GM21717 (cell line): ENCODE measurements around the gene LPCAT1.
"Not testable (repeated sequence)": the region's sequence is repeated elsewhere in the genome, so short reads cannot be mapped to it uniquely, and the experiment has no call there.

Source experiments
- ATAC-seq: cut with Tn5 transposase; IDR thresholded peaks from one replicate; pipeline ENCODE4 v1.9.1; 2021; ENCODE audit warnings: mild to moderate bottlenecking, moderate library complexity; ENCODE audit not compliant: unreplicated experiment

LPCAT1 gene

DNA sequence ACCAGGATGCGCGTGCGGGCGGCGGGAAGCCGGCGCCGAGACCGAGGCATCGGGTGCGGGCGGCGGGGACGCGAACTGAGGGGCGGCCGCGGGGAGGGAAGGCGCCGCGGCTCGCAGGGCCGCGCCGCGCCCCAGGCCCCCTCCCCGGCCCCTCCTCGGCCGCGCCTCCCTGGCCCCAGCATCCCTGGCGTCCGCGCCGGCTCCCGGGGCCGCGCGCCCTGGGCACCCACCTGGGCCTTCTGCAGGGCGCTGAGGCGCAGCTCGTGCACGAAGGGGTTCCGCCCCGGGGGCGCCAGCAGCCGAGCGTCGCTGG, 324 bp downstream of the LPCAT1 start:
- ATAC-seq: peak; percentile 27

- ATAC-seq: no peak
Measured at GRCh38 chr5:1522601-1523479, 920 bp downstream of the LPCAT1 start.

DNA sequence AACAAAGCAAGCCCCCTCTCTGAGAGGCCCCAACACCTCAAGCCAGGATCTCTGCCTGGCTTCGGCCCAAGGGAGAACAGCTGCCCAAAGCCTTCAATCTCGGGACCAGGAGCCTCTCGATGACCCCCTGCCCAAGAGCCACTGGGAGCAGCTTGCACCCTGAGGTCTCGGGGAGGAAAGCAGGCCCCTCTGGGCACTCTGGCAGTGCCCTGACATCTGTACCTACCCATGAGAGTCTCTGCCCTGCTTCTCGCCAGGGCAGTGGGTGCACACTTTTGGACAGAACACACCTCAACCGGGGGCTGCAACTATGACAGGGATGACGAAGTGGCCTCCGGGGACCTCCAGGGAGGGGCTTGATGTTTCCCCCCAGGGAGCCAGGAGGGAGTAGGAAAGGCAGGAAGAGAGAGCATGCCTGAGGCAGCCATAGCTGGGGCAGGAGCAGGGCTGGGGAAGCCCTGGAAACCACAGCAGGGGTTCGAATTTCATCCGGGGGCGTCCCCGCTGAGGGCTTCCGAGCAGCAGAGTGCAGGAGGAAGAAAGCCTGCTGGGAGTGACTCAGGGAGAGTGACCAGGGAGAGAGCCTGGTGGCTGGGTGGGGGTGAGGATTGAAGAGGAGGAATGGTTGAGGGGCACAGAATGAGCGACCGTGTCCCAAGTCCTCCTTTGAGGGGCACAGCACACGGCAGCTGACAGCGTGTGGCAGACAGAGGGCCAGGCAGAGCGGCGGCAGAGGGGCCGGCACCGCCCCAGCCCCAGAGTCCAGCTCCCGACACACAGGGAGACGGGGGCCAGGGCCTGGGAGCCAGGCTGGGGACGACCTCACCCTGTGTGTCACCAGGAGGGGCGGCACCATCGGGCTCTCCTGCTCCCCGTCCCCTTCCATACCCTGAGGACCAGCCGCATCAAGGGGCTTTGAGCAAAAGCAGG, 1.8 kb downstream of the LPCAT1 start:
- ATAC-seq: no peak

- no peak for ATAC-seq
Measured at GRCh38 chr5:1520791-1521453, 2.8 kb downstream of the LPCAT1 start.

DNA sequence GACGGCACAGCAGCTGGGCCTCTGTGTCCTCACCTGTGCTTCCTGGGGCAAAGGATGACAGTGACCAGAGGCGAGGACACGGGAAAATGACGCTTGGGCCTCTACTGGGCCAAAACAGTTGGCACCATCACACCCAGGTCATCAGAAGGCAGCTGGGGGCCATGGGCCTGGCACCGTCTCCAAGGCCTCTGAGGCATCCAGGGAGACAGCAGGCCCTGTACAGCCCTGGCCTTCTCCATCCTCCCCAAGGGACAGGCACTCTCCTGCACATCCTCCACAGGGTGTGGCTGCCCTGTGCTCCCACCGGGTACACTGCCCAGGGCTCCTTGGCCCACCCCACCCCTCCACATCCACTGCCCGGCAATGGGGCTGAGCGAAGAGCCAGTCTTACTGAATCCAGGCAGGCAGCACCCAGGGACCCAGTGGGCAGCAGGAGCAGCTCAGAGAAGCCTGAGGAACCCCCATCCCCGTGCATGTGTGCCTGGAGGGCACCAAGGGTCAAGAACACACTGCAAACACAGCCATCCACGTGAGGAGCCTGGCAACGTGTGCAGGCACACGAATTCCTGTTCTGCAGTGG, 4.0 kb downstream of the LPCAT1 start:
- no peak for ATAC-seq

- no peak for ATAC-seq
Measured at GRCh38 chr5:1517838-1518237, 5.9 kb downstream of the LPCAT1 start.

GRCh38 chr5:1516615-1517601, 6.9 kb downstream of the LPCAT1 start:
- no peak for ATAC-seq

- no peak for ATAC-seq
Measured at GRCh38 chr5:1515921-1516571, 7.7 kb downstream of the LPCAT1 start.

GRCh38 chr5:1515311-1515920, 8.3 kb downstream of the LPCAT1 start:
- no peak for ATAC-seq

GRCh38 chr5:1514819-1515310, 8.9 kb downstream of the LPCAT1 start:
- not testable (repeated sequence) for ATAC-seq

GRCh38 chr5:1514027-1514818, 9.5 kb downstream of the LPCAT1 start:
- ATAC-seq: no peak

- no peak for ATAC-seq
Measured at GRCh38 chr5:1513326-1514026, 10.3 kb downstream of the LPCAT1 start.

DNA sequence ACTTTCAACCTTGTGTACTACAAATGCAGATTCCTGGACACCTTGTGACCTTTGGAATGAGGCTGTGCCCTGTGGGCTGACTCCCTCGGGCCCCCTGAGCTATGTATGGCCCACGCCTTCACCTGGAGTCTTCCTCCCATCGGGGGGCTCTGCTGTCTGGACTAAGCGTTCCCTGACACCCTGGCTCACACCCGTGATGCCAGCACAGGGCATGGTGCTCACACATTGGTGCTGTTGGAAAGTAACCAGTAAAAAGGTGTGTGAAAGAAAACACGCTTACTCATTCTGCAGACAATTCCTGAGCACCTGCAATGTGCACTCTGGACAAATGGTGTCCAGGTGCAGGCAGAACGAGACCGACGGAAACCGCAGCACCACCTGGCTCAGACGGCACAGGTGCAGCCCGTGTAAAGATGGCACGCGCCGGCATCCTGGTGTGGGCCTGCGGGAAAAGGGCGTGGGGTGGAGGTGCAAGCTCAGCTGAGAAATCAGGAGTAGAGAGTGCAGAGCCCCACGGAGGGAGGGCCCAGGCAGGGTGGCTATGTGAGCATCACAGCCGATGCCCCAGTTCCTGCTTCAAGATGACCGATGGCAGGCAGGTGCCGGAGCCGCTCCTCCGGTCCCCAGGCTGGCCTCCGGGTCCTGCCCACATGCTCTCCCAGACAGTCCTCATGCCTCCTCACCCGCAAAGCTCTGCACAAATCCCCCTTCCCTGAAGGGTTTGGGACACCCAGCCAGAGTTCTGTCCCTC, 11.0 kb downstream of the LPCAT1 start:
- no peak for ATAC-seq

DNA sequence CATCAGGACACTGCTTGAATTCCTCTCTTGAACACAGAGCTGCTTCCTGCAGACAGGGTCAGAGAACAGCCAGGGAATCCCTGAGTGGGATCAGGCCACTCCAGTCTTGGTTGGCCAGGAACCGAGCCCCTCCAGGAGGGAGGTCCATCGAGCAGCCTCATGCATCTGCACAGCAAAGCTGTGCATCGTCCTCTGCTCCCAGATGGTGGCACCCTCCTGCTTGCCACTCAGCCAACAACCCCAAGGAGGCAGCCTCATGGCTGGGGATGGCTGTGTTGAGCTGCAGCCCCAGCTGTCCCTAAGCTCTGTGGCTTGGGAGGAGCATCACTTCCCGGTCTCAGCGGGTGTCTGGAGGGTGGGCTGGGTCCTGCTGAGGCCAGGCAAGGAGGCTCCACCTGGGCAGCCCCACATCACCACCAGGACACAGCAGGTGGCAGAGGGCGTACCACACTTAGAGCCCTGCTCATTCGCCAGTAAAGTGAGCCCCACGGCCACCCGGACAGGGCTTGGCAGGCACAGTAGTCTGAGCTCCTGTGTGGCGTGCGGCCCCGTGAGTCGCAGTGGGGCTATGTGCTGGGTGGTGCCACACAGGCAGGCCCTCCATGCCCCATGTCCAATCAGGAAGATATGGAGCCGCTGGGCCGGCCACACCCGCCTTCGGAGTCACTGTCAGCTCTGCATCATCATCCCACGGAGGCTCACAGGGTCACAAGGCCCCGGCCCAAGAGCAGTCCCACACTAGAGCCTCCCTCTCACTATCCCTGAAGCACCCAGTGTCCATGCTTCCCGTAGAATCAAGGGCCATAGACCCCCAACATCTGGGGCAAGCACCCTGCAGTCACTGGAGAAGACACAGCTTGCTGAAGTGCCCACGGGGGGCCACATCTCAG, 11.9 kb downstream of the LPCAT1 start:
- no peak for ATAC-seq

- ATAC-seq: no peak
Measured at GRCh38 chr5:1511048-1511447, 12.7 kb downstream of the LPCAT1 start.

GRCh38 chr5:1510631-1511030, 13.1 kb downstream of the LPCAT1 start:
- no peak for ATAC-seq
